ENCODE results near the gene CHCHD5. TPM values are rescaled to one million over a fixed set of nuclear protein-coding genes. Genes with fewer than 3 reads are reported as not detected.

The CHCHD5 gene
- total RNA-seq, 1 donor from 2014 or later = 30.4 TPM

DNA sequence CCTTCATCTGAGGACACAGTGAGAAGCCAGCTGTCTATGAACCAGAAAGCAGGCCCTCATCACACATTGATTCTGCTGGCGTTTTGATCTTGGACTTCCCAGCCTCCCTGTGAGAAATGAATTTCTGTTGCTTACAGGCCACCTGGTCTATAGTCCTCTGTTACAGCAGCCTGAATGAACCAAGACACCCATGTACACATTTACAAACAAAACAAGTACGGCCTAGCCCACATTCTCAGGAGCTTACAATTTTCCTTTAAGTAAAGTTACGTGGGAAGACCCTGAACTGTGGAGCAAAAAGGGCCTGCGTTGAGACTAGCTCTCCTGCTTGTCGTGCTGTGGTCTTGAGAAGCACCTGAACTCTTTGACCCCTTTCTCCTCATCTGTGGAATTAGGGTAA, 49.3 kb downstream of the CHCHD5 start:
- no peak overlapping the region for H3K4me3 ChIP-seq (ENCODE audit: low read depth, low read length)
- TF ChIP-seq, protein P1, sequence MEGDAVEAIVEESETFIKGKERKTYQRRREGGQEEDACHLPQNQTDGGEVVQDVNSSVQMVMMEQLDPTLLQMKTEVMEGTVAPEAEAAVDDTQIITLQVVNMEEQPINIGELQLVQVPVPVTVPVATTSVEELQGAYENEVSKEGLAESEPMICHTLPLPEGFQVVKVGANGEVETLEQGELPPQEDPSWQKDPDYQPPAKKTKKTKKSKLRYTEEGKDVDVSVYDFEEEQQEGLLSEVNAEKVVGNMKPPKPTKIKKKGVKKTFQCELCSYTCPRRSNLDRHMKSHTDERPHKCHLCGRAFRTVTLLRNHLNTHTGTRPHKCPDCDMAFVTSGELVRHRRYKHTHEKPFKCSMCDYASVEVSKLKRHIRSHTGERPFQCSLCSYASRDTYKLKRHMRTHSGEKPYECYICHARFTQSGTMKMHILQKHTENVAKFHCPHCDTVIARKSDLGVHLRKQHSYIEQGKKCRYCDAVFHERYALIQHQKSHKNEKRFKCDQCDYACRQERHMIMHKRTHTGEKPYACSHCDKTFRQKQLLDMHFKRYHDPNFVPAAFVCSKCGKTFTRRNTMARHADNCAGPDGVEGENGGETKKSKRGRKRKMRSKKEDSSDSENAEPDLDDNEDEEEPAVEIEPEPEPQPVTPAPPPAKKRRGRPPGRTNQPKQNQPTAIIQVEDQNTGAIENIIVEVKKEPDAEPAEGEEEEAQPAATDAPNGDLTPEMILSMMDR (conservative IDR thresholded peaks at IDR 0.05; ENCODE audit: low read depth, low read length) = no peak
- no peak for DNase-seq (ENCODE audit: low read depth)

DNA sequence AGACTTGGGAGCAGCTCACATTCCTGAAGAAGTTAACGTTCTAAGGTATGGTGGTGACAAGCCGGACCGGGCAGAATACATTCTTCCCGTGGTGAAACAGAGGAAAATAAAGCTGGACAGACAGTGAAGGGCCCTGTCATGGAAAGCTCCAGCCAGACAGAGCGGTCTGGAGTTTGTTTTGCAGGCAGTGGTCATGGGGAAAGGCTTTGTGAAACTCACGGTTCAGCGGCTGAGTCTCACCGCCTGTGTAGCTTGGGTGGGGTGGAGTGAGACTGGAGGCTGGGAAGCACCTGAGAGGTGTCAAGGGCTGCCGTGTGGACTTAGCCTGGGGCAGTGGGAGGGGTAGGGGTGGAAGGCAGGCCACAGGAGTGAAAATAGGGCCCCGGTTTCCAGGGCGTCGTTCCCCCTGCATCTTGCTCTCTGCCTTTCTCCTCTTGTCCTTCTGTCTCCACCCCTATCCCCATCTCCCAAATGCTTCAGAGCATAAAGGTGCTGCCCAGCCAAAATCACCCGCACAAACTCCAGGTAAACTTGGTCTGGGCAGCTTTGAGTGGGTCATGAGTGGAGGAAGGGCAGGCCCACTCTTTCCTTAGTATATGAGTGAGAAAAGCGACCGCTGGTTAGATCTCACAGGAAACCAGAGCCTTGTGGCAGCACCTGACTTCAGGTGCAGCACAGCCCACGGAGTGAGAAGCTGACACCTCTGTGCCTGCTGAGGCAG, 49.9 kb downstream of the CHCHD5 start:
- DNase-seq (ENCODE audit: low read depth) = no peak
- TF ChIP-seq, protein P1 (conservative IDR thresholded peaks at IDR 0.05; ENCODE audit: low read depth, low read length) = no peak
- no peak overlapping the region for H3K4me3 ChIP-seq (ENCODE audit: low read depth, low read length)

DNA sequence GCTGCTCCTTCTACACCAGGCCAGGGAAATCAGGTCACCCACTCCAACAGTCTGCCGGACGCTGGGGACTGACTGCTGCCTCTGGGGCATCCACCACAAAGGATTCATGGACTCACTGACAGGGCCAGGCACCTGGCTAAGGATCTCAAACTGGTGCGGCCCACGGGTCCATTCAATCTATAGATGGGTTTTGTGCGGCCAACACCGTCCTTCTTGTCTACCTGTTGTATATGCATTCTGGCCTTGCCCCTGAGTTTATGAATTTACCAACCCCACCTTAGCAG, 50.4 kb downstream of the CHCHD5 start:
- no peak for DNase-seq (ENCODE audit: low read depth)
- TF ChIP-seq, protein P1 (conservative IDR thresholded peaks at IDR 0.05; ENCODE audit: low read depth, low read length) = no peak
- H3K4me3 ChIP-seq (ENCODE audit: low read depth, low read length) = no peak overlapping the region

- H3K4me3 ChIP-seq (ENCODE audit: low read depth, low read length) = no peak overlapping the region
- no peak for DNase-seq (ENCODE audit: low read depth)
- TF ChIP-seq, protein P1 (conservative IDR thresholded peaks at IDR 0.05; ENCODE audit: low read depth, low read length) = no peak
Observed at GRCh38 chr2:112636605-112637288, 52.3 kb downstream of the CHCHD5 start.

GRCh38 chr2:112637289-112637660, 52.9 kb downstream of the CHCHD5 start:
- no peak for DNase-seq (ENCODE audit: low read depth)
- H3K4me3 ChIP-seq (ENCODE audit: low read depth, low read length) = no peak overlapping the region
- TF ChIP-seq, protein P1 (conservative IDR thresholded peaks at IDR 0.05; ENCODE audit: low read depth, low read length) = no peak

Other genes with a start within 250 kb of the CHCHD5 start
- 2.4 and 4.3 TPM in 2 replicates for gene RGPD8, start 151.0 kb upstream of the CHCHD5 start, total RNA-seq
- 42.3 and 60.9 TPM in 2 replicates for gene TTL, start 102.5 kb upstream of the CHCHD5 start, total RNA-seq
- gene POLR1B, start 42.1 kb upstream of the CHCHD5 start, total RNA-seq = 9.7 and 26.3 TPM in 2 replicates
- 60.1 and 89.7 TPM in 2 replicates for gene SLC20A1, start 61.3 kb downstream of the CHCHD5 start, total RNA-seq
- gene NT5DC4, start 136.4 kb downstream of the CHCHD5 start, total RNA-seq = not detected in 2 replicates
- gene CKAP2L, start 180.0 kb downstream of the CHCHD5 start, total RNA-seq = 18.8 and 23.4 TPM in 2 replicates
- gene IL1A, start 199.9 kb downstream of the CHCHD5 start, total RNA-seq = 1.4 TPM in 2 replicates